ENCODE measurements around the gene WDR70.
"Not testable (repeated sequence)": the region's sequence is repeated elsewhere in the genome, so short reads cannot be mapped to it uniquely, and the experiment has no call there.

The WDR70 gene

DNA sequence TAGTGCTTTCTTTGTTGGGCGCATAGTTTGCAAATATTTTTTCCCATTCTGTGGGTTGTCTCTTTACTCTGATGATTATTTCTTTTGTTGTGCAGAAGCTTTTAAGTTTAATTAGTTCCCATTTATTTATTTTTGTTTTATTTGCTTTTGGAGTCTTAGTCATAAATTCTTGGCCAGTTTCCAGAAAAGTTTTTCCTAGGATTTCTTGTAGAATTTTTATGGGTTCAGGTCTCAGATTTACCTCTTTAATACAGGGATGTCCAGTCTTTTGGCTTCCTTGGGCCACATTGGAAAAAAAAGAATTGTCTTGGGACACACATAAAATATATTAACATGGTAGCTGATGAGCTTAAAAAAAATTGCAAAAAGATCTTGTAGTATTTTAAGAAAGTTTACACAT, 122.0 kb downstream of the WDR70 start:
- H3K4me1 Mint-ChIP-seq, result peaks cover 31% of the 10 kb centered on the region
- ATAC-seq (replicated peaks; ENCODE audit: extremely low read depth, poor library complexity, severe bottlenecking) (no peak), DNase-seq (ENCODE audit: low spot score in 2 of 2) (no peak)
- no peaks in the 10 kb centered on the region for H3K27me3 Mint-ChIP-seq
- H3K4me3 Mint-ChIP-seq, result no peak overlapping the region
- H3K9me3 Mint-ChIP-seq, result no peaks in the 10 kb centered on the region
- H3K36me3 Mint-ChIP-seq (ENCODE audit: insufficient read depth), result peaks cover 16% of the 10 kb centered on the region
- H3K27ac Mint-ChIP-seq (ENCODE audit: low read depth), result no peak overlapping the region

DNA sequence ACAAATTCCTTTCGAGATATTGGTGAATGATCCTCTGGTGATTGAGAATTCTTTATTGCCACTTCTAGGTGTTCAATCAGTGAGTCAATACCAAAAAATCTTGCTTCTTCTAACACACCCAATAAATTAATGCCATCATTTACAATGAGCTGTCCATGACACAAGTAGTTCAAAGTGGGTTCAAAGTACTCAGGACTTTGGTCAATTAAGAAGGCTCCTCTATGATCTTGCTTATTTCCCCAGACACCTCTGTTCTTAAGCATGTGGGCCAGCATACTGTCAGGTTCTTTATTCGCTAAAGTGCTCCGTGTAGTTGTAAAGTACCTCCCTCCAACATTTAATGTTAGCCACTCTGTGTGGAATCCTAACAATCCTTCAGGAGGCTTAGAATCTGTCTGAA, 127.1 kb downstream of the WDR70 start:
- H3K9me3 Mint-ChIP-seq, result no peaks in the 10 kb centered on the region
- DNase-seq (ENCODE audit: low spot score in 2 of 2), result no peak
- peaks cover 7% of the 10 kb centered on the region for H3K36me3 Mint-ChIP-seq (ENCODE audit: insufficient read depth)
- H3K4me3 Mint-ChIP-seq, result no peak overlapping the region
- ATAC-seq (replicated peaks; ENCODE audit: extremely low read depth, poor library complexity, severe bottlenecking), result no peak
- no peaks in the 10 kb centered on the region for H3K27me3 Mint-ChIP-seq
- H3K4me1 Mint-ChIP-seq, result peaks cover 42% of the 10 kb centered on the region
- H3K27ac Mint-ChIP-seq (ENCODE audit: low read depth), result no peak overlapping the region

DNA sequence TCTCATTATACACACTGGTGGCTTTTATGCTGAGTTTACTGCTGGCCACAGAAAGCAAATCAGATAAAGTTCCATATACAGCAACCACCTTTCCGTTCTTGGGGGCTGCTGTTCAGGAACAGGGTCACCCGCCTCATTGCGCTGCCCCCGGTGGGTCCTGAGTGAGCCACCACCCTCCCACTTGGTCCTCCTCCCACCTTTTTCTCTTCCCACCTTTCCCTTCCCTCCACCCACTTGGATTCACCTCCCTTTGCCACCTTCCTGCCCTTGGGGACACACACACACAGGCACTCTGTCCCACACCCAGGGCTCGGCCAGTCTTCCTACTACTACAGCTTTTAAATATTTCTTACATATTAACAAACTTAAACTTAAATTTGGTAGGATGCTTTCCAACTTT, 127.6 kb downstream of the WDR70 start:
- H3K27ac Mint-ChIP-seq (ENCODE audit: low read depth), result no peak overlapping the region
- H3K4me1 Mint-ChIP-seq, result peaks cover 43% of the 10 kb centered on the region
- H3K36me3 Mint-ChIP-seq (ENCODE audit: insufficient read depth), result peaks cover 6% of the 10 kb centered on the region
- no peaks in the 10 kb centered on the region for H3K9me3 Mint-ChIP-seq
- DNase-seq (ENCODE audit: low spot score in 2 of 2) (no peak), ATAC-seq (replicated peaks; ENCODE audit: extremely low read depth, poor library complexity, severe bottlenecking) (no peak)
- H3K4me3 Mint-ChIP-seq, result no peak overlapping the region
- no peaks in the 10 kb centered on the region for H3K27me3 Mint-ChIP-seq

DNA sequence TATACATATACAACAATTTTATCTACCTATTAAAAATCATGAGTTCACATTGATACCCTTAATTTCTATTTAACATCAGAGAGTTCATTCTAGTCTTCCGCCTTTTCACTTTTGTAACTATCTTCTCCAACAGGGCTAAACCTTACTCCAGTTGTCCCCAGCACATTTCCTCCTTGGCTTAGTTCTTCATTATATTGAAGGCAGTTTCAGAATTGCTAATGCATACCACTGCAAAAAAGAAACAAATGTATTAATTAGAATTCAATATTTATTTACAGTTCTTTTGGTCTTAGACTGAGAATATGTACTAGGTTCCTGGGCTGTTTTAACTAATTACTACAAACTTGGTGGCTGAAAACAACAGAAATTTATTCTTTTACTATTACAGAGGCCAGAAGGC, 132.5 kb downstream of the WDR70 start:
- no peak for ATAC-seq (replicated peaks; ENCODE audit: extremely low read depth, poor library complexity, severe bottlenecking)
- H3K27ac Mint-ChIP-seq (ENCODE audit: low read depth), result no peak overlapping the region
- peaks cover 18% of the 10 kb centered on the region for H3K4me1 Mint-ChIP-seq
- peaks cover 4% of the 10 kb centered on the region for H3K36me3 Mint-ChIP-seq (ENCODE audit: insufficient read depth)
- no peaks in the 10 kb centered on the region for H3K9me3 Mint-ChIP-seq
- DNase-seq (ENCODE audit: low spot score in 2 of 2), result no peak
- H3K27me3 Mint-ChIP-seq, result no peaks in the 10 kb centered on the region
- no peak overlapping the region for H3K4me3 Mint-ChIP-seq

DNA sequence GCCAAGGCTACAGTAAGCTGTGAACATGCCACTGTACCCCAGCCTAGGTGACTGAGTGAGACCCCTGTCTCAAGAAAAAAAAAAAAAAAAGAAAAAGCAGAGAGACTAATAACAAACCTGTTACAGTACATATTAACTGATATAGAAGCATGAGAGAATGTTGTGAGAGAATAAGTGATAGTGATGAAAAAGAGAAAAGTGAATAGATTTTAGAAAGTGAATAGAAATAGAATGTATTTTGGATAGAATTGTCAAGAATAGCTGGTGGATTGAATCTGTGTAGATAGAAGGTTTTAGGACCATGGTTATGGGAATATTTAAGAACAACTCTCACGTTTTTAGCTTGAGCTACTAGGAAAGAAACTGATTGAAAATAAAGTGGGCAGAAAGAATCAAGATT, 135.8 kb downstream of the WDR70 start:
- peaks cover 8% of the 10 kb centered on the region for H3K36me3 Mint-ChIP-seq (ENCODE audit: insufficient read depth)
- peak overlapping the region; percentile 2 for H3K27ac Mint-ChIP-seq (ENCODE audit: low read depth)
- H3K4me1 Mint-ChIP-seq, result peaks cover 10% of the 10 kb centered on the region
- DNase-seq (ENCODE audit: low spot score in 2 of 2) (no peak), ATAC-seq (replicated peaks; ENCODE audit: extremely low read depth, poor library complexity, severe bottlenecking) (no peak)
- H3K27me3 Mint-ChIP-seq, result no peaks in the 10 kb centered on the region
- no peak overlapping the region for H3K4me3 Mint-ChIP-seq
- no peaks in the 10 kb centered on the region for H3K9me3 Mint-ChIP-seq

DNA sequence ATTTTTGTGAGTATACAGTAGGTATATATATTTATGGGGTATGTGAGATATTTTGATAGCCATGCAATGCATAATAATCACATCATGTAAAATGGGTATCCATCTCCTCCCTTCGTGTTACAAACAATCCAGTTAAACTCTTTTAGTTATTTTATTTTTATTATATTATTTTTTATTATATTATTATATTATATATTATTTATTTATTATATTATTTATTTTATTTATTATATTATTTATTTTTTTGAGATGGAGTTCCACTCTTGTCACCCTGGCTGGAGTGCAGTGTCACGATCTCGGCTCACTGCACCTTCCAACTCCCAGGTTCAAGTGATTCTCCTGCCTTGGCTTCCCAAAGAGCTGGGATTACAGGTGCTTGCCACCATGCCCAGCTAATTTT, 138.6 kb downstream of the WDR70 start:
- H3K4me1 Mint-ChIP-seq, result no peaks in the 10 kb centered on the region
- H3K9me3 Mint-ChIP-seq, result no peaks in the 10 kb centered on the region
- no peak for DNase-seq (ENCODE audit: low spot score in 2 of 2)
- ATAC-seq (replicated peaks; ENCODE audit: extremely low read depth, poor library complexity, severe bottlenecking), result no peak
- H3K4me3 Mint-ChIP-seq, result no peak overlapping the region
- H3K27me3 Mint-ChIP-seq, result no peaks in the 10 kb centered on the region
- H3K36me3 Mint-ChIP-seq (ENCODE audit: insufficient read depth), result peaks cover 5% of the 10 kb centered on the region
- no peak overlapping the region for H3K27ac Mint-ChIP-seq (ENCODE audit: low read depth)

DNA sequence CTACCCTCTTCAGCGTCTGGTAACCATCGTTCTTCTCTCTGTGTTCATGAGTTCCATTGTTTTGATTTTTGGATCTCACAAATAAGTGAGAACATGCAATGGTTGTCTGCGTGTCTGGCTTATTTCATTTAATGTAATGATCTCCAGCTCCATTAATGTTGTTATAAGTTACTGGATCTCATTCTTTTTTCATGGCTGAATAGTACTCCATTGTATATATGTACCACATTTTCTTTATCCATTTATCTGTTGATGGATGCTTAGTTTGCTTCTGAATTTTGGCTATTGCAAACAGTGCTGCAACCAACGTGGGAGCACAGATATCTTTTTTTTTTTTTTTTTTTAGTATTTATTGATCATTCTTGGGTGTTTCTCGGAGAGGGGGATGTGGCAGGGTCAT, 139.2 kb downstream of the WDR70 start:
- H3K9me3 Mint-ChIP-seq; H3K27me3 Mint-ChIP-seq; ATAC-seq (replicated peaks; ENCODE audit: extremely low read depth, poor library complexity, severe bottlenecking); H3K4me3 Mint-ChIP-seq; H3K27ac Mint-ChIP-seq (ENCODE audit: low read depth); H3K36me3 Mint-ChIP-seq (ENCODE audit: insufficient read depth); H3K4me1 Mint-ChIP-seq; DNase-seq (ENCODE audit: low spot score in 2 of 2): not testable (repeated sequence)

DNA sequence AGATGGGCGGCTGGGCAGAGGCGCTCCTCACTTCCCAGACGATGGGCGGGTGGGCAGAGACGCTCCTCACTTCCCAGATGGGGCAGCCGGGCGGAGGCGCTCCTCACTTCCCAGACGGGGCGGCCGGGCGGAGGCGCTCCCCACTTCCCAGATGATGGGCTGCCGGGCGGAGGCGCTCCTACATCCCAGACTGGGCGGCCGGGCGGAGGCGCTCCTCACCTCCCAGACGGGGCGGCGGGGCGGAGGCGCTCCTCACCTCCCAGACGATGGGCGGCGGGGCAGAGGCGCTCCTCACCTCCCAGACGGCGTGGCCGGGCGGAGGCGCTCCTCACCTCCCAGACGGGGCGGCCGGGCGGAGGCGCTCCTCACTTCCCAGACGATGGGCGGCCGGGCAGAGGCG, 140.2 kb downstream of the WDR70 start:
- H3K27ac Mint-ChIP-seq (ENCODE audit: low read depth), result no peak overlapping the region
- ATAC-seq (replicated peaks; ENCODE audit: extremely low read depth, poor library complexity, severe bottlenecking) (no peak), DNase-seq (ENCODE audit: low spot score in 2 of 2) (no peak)
- H3K4me1 Mint-ChIP-seq, result no peaks in the 10 kb centered on the region
- no peak overlapping the region for H3K4me3 Mint-ChIP-seq
- peaks cover 4% of the 10 kb centered on the region for H3K36me3 Mint-ChIP-seq (ENCODE audit: insufficient read depth)
- no peaks in the 10 kb centered on the region for H3K27me3 Mint-ChIP-seq
- peaks cover 4% of the 10 kb centered on the region for H3K9me3 Mint-ChIP-seq

DNA sequence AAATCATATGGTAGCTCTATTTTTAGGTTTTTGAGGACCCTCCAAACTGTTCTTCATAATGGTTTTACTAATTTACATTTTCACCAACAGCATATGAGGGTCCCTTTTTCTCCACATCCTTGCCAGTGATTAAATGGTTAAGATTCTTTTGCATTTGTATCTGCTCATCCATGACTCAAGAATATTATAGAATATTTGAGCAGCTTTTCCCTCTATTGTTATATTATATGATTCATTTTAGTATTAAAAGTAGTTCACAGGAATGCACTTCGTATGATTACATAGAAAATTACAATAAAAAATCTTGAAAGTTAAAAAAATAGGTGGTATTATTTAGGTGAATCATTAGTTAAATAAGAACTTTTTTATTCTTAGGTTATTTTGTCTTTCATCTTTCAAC, 140.7 kb downstream of the WDR70 start:
- Mint-ChIP-seq H3K27me3 (no peaks in the 10 kb centered on the region), H3K36me3 (ENCODE audit: insufficient read depth) (peaks cover 4% of the 10 kb centered on the region), H3K9me3 (peaks cover 4% of the 10 kb centered on the region), H3K4me3 (no peak overlapping the region), H3K4me1 (no peaks in the 10 kb centered on the region), H3K27ac (ENCODE audit: low read depth) (no peak overlapping the region)
- ATAC-seq (replicated peaks; ENCODE audit: extremely low read depth, poor library complexity, severe bottlenecking), result no peak
- no peak for DNase-seq (ENCODE audit: low spot score in 2 of 2)

DNA sequence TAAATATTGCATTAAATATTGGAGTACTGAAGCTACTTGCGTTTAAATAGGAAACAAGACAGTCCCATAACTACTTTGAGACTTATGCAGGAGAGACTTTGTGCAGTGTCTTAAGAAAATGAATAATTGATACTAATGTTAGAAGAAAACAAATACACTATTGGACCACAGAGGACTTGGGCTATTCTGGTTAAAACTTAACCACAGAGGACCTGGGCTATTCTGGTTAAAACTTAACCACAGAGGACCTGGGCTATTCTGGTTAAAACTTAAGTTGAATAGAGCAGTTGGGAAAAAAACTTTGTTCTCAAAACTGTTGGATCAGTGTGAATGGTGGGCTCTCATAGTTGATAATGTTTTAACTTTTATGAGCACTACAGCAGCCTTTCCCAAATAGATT, 141.7 kb downstream of the WDR70 start:
- H3K36me3 Mint-ChIP-seq (ENCODE audit: insufficient read depth), result peaks cover 4% of the 10 kb centered on the region

DNA sequence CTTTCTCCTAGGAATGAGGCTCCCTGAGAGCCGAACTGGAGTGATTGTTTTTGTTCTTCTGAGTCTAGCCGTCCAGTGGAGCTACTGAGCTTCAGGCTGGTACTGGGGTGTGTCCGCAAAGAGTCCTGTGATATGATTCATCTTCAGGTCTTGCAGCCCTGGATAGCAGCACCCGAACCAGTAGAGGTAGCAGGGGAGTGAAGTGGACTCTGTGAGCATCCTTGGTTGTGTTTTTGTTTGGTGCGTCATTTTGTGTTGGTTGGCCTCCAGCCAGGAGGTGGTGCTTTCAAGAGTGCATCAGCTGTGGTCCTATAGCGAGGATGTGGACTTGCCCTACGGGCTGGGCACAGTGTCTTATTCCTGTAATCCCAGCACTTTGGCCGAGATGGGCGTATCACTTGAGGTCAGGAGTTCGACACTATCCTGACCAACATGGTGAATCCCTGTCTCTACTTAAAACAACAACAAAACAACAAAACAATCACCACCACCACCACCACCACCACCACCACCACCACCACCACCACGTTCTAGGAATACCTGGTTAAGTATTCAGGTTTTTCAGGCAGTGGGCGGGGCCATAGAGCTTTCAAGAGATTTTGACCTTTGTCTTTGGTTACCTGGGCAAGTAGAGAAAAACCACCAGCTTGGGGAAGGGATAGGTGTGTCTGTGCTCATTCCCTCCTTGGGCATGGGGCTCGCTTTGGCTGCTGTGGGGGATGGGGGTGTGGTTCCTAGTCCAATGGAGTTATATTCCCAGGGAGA, 154.0 kb downstream of the WDR70 start:
- H3K4me1 Mint-ChIP-seq, result no peaks in the 10 kb centered on the region
- H3K27me3 Mint-ChIP-seq, result no peaks in the 10 kb centered on the region
- H3K36me3 Mint-ChIP-seq (ENCODE audit: insufficient read depth), result peaks cover 4% of the 10 kb centered on the region
- DNase-seq (ENCODE audit: low spot score in 2 of 2) (no peak), ATAC-seq (replicated peaks; ENCODE audit: extremely low read depth, poor library complexity, severe bottlenecking) (no peak)
- H3K9me3 Mint-ChIP-seq, result no peaks in the 10 kb centered on the region
- no peak overlapping the region for H3K27ac Mint-ChIP-seq (ENCODE audit: low read depth)
- no peak overlapping the region for H3K4me3 Mint-ChIP-seq

More for the DNA sequence above, 141.7 kb downstream of the WDR70 start:
- ATAC-seq (replicated peaks; ENCODE audit: extremely low read depth, poor library complexity, severe bottlenecking) (no peak), DNase-seq (ENCODE audit: low spot score in 2 of 2) (no peak)
- H3K27ac Mint-ChIP-seq (ENCODE audit: low read depth), result no peak overlapping the region
- no peak overlapping the region for H3K4me3 Mint-ChIP-seq
- peaks cover 10% of the 10 kb centered on the region for H3K9me3 Mint-ChIP-seq
- no peaks in the 10 kb centered on the region for H3K27me3 Mint-ChIP-seq
- H3K4me1 Mint-ChIP-seq, result no peaks in the 10 kb centered on the region

DNA sequence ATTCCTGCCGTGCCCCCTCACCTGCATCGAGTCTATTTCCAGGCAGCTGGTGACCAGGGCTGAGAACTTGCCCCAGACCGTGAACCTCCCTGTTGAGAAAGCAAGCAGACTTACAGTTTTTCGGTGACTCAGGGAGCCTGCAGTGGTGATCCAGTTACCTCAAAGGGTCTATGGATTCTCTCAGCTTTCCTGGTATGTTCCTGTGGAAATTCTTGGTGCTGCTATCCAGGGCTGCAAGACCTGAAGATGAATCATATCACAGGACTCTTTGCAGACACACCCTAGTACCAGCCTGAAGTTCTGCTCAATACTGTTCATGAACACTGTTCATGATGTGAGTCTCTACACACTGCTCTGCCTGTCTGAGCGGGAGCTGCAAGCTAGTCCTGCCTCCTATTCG, 154.7 kb downstream of the WDR70 start:
- Mint-ChIP-seq H3K36me3 (ENCODE audit: insufficient read depth) (peaks cover 4% of the 10 kb centered on the region), H3K4me1 (no peaks in the 10 kb centered on the region), H3K4me3 (no peak overlapping the region), H3K27ac (ENCODE audit: low read depth) (no peak overlapping the region), H3K9me3 (no peaks in the 10 kb centered on the region), H3K27me3 (no peaks in the 10 kb centered on the region)
- ATAC-seq (replicated peaks; ENCODE audit: extremely low read depth, poor library complexity, severe bottlenecking), result no peak
- DNase-seq (ENCODE audit: low spot score in 2 of 2), result no peak

DNA sequence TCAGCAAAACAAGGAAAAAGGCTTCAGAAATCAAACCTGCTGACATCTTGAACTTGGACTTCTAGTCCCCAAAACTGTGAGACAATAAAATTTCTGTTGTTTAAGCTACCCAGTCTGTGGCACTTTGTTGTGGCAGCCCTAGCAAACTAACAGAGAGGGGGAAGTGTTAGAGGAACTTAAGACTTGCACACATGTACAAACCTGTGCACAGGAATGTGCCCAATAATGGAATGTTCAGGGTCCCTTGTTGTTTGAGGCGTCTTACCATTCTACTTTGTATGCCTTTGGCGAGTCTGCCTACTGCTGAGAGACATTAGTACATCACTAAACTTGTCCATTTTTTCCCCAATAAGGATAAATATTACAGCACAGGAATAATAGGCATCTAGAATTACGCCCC, 160.3 kb downstream of the WDR70 start:
- Mint-ChIP-seq H3K4me1 (peaks cover 12% of the 10 kb centered on the region), H3K36me3 (ENCODE audit: insufficient read depth) (peaks cover 4% of the 10 kb centered on the region), H3K27ac (ENCODE audit: low read depth) (no peak overlapping the region), H3K4me3 (no peak overlapping the region), H3K27me3 (no peaks in the 10 kb centered on the region), H3K9me3 (no peaks in the 10 kb centered on the region)
- ATAC-seq (replicated peaks; ENCODE audit: extremely low read depth, poor library complexity, severe bottlenecking) (no peak), DNase-seq (ENCODE audit: low spot score in 2 of 2) (no peak)

Measured in central memory CD8-positive, alpha-beta T cell (primary cell).